Measurements from ENCODE around the gene PRDX4.

GRCh38 chrX:23705235-23705634 is 37.9 kb downstream of the PRDX4 start:
- no peak for TF ChIP-seq CTCF (IDR thresholded peaks at IDR 0.05)
- TF ChIP-seq EZH2 (IDR thresholded peaks at IDR 0.05; ENCODE audit: borderline replicate concordance, insufficient read depth, low read depth, low read length, poor library complexity, severe bottlenecking) = no peak
